Lower leg skin (tissue), 4 donors: ENCODE measurements around the gene WFIKKN1. TPM values are rescaled to one million over a fixed set of nuclear protein-coding genes. Genes with fewer than 3 reads are reported as not detected.

ENCODE experiments used
- DNase-seq, 2 donors: peaks; one replicate each; pipeline ENCODE4 v3.0.0-alpha.2; 2019; ENCODE audit warnings: low spot score in 2 of 2
- H3K4me3 ChIP-seq: fragments of 200-600 bp; sonication (generic); 2 replicates; pipeline ENCODE4 v1.5.1; 2017; ENCODE audit warnings: mild to moderate bottlenecking, low read depth; ENCODE audit not compliant: poor library complexity, severe bottlenecking
- CTCF ChIP-seq, 3 donors: fragments of 450-650 bp; IDR thresholded peaks; one replicate each; pipeline ENCODE4 v1.5.1; 2016; ENCODE audit warnings: antibody characterized with exemption in 3 of 3, mild to moderate bottlenecking in 3 of 3, moderate library complexity in 2 of 3
- POLR2A ChIP-seq, 2 donors: fragments of 450-650 bp; IDR thresholded peaks; one replicate each; pipeline ENCODE4 v1.6.1; 2016 to 2017; ENCODE audit warnings: antibody characterized with exemption in 2 of 2, mild to moderate bottlenecking in 1 of 2, moderate library complexity in 1 of 2
- WGBS, 2 donors: methylation state at CpG; one replicate each; pipeline ENCODE4 v1.1.5; 2018; 5-methylcytosine and 5-hydroxymethylcytosine counted together
- intact Hi-C: fragments of 100-400 bp; cut with DNase I; formaldehyde crosslinking; loops from one replicate; pipeline ENCODE4 v1.15.0; 2023; ENCODE audit warnings: low total_unique reads
- total RNA-seq, 4 donors: library from RNA; depleted of rRNA; stranded (reverse); fragments of >200 nt; gene quantifications; one replicate each; pipeline ENCODE4 v1.1.0, GENCODE V29; 2016

WFIKKN1 gene
- total RNA-seq, 4 donors from 2014 or later, result 1.3 to 5.0 (median 2.8) TPM

- TF ChIP-seq CTCF (IDR thresholded peaks at IDR 0.05) (no peak), POLR2A (IDR thresholded peaks at IDR 0.05) (no peak)
- intact Hi-C loops, result loop anchor here (10.0 kb wide), 1 partner anchor 115 kb away; no protein-coding TSS in a partner anchor
- DNase-seq, result no peak
- WGBS, 2 donors, result 83 to 86% methylated on average over 8 to 16 of the region's 20 CpGs
- H3K4me3 ChIP-seq, result no peak overlapping the region
Observed at GRCh38 chr16:659618-660017, 28.8 kb downstream of the WFIKKN1 start.

- intact Hi-C loops, result loop anchor here (10.0 kb wide), 1 partner anchor 115 kb away; no protein-coding TSS in a partner anchor
- TF ChIP-seq POLR2A (IDR thresholded peaks at IDR 0.05) (no peak), CTCF (IDR thresholded peaks at IDR 0.05) (no peak)
- WGBS, 2 donors, result 61 to 66% methylated on average over 3 to 6 of the region's 6 CpGs
- H3K4me3 ChIP-seq, result no peak overlapping the region
- no peak for DNase-seq
Observed at GRCh38 chr16:660132-660458, 29.3 kb downstream of the WFIKKN1 start.

- TF ChIP-seq CTCF (IDR thresholded peaks at IDR 0.05) (no peak), POLR2A (IDR thresholded peaks at IDR 0.05) (no peak)
Observed at GRCh38 chr16:660459-661183, 29.8 kb downstream of the WFIKKN1 start.

GRCh38 chr16:661184-661821 lies 30.5 kb downstream of the WFIKKN1 start:
- intact Hi-C loops, result loop anchor here (10.0 kb wide), 1 partner anchor 117 kb away; no protein-coding TSS in a partner anchor
- 53 to 79% methylated on average over 29 to 32 of the region's 35 CpGs for WGBS, 2 donors
- TF ChIP-seq POLR2A (IDR thresholded peaks at IDR 0.05) (no peak), CTCF (IDR thresholded peaks at IDR 0.05) (no peak)
- H3K4me3 ChIP-seq, result no peak overlapping the region
- DNase-seq, result no peak

More at GRCh38 chr16:660459-661183, 29.8 kb downstream of the WFIKKN1 start:
- intact Hi-C loops, result loop anchor here (10.0 kb wide), 1 partner anchor 116 kb away; no protein-coding TSS in a partner anchor
- 31 to 65% methylated on average over 17 to 23 of the region's 43 CpGs for WGBS, 2 donors
- no peak overlapping the region for H3K4me3 ChIP-seq
- DNase-seq, result peak; percentile 68 to 96

GRCh38 chr16:662095-662494 lies 31.3 kb downstream of the WFIKKN1 start:
- intact Hi-C loops, result loop anchor here (10.0 kb wide), 1 partner anchor 117 kb away; no protein-coding TSS in a partner anchor
- H3K4me3 ChIP-seq, result no peak overlapping the region
- 92% methylated on average over 7 to 15 of the region's 19 CpGs for WGBS, 2 donors
- no peak for DNase-seq
- TF ChIP-seq CTCF (IDR thresholded peaks at IDR 0.05) (no peak), POLR2A (IDR thresholded peaks at IDR 0.05) (no peak)
